ENCODE measurements around the gene VEPH1. TPM values are rescaled to one million over a fixed set of nuclear protein-coding genes. Genes with fewer than 3 reads are reported as not detected.

Gene VEPH1
- total RNA-seq, 2 donors from 2014 or later = 11.8 to 17.1 TPM

GRCh38 chr3:157467200-157467599, 36.0 kb downstream of the VEPH1 start:
- Mint-ChIP-seq H3K36me3 (ENCODE audit: low read depth) (no peaks in the 10 kb centered on the region), H3K27me3 (ENCODE audit: insufficient read depth) (no peaks in the 10 kb centered on the region), H3K9me3 (no peaks in the 10 kb centered on the region), H3K4me3 (no peak overlapping the region), H3K4me1 (no peaks in the 10 kb centered on the region), H3K27ac (no peak overlapping the region)
- Histone ChIP-seq H3K27ac (ENCODE audit: low read depth, low read length) (no peak overlapping the region), H3K9ac (ENCODE audit: extremely low read depth, low read length, poor library complexity, severe bottlenecking) (no peak overlapping the region), H3K9me3 (ENCODE audit: control insufficient read depth, low read length) (no peaks in the 10 kb centered on the region), H3K4me1 (ENCODE audit: control insufficient read depth, insufficient read depth, low read length) (no peaks in the 10 kb centered on the region), H3K36me3 (ENCODE audit: control insufficient read depth, insufficient read depth, low read length) (no peaks in the 10 kb centered on the region), H3K4me3 (ENCODE audit: low read length) (no peak overlapping the region), H3K27me3 (ENCODE audit: control insufficient read depth, insufficient read depth, low read length, poor library complexity, severe bottlenecking) (no peaks in the 10 kb centered on the region)
- 82% methylated on average over 1 of the region's 1 CpG; no CpG with 5 or more reads in 1 of the 2 experiments for WGBS, 2 experiments (ENCODE audit: insufficient coverage in 1 of 2, insufficient read length in 1 of 2)
- TF ChIP-seq CTCF (conservative IDR thresholded peaks at IDR 0.05) = no peak
- no peak for DNase-seq

- H3K27ac ChIP-seq (ENCODE audit: low read depth, low read length) = no peak overlapping the region
- no peak for TF ChIP-seq CTCF (conservative IDR thresholded peaks at IDR 0.05)
- no peaks in the 10 kb centered on the region for H3K36me3 Mint-ChIP-seq (ENCODE audit: low read depth)
- no peak overlapping the region for H3K27ac Mint-ChIP-seq
- H3K9me3 ChIP-seq (ENCODE audit: control insufficient read depth, low read length) = no peaks in the 10 kb centered on the region
- no peak overlapping the region for H3K4me3 ChIP-seq (ENCODE audit: low read length)
- no peak overlapping the region for H3K9ac ChIP-seq (ENCODE audit: extremely low read depth, low read length, poor library complexity, severe bottlenecking)
- H3K9me3 Mint-ChIP-seq = no peaks in the 10 kb centered on the region
- 80 to 100% methylated on average over 1 of the region's 1 CpG for WGBS, 2 experiments (ENCODE audit: insufficient coverage in 1 of 2, insufficient read length in 1 of 2)
- no peaks in the 10 kb centered on the region for H3K4me1 ChIP-seq (ENCODE audit: control insufficient read depth, insufficient read depth, low read length)
- no peaks in the 10 kb centered on the region for H3K27me3 Mint-ChIP-seq (ENCODE audit: insufficient read depth)
- H3K4me1 Mint-ChIP-seq = no peaks in the 10 kb centered on the region
- H3K27me3 ChIP-seq (ENCODE audit: control insufficient read depth, insufficient read depth, low read length, poor library complexity, severe bottlenecking) = no peaks in the 10 kb centered on the region
- no peak for DNase-seq
- H3K4me3 Mint-ChIP-seq = no peak overlapping the region
- H3K36me3 ChIP-seq (ENCODE audit: control insufficient read depth, insufficient read depth, low read length) = no peaks in the 10 kb centered on the region
These were observed 37.5 kb downstream of the VEPH1 start for GRCh38 chr3:157465741-157466140.

- Histone ChIP-seq H3K27ac (ENCODE audit: low read depth, low read length) (no peak overlapping the region), H3K4me3 (ENCODE audit: low read length) (no peak overlapping the region), H3K9ac (ENCODE audit: extremely low read depth, low read length, poor library complexity, severe bottlenecking) (no peak overlapping the region), H3K36me3 (ENCODE audit: control insufficient read depth, insufficient read depth, low read length) (no peaks in the 10 kb centered on the region), H3K4me1 (ENCODE audit: control insufficient read depth, insufficient read depth, low read length) (no peaks in the 10 kb centered on the region), H3K27me3 (ENCODE audit: control insufficient read depth, insufficient read depth, low read length, poor library complexity, severe bottlenecking) (no peaks in the 10 kb centered on the region), H3K9me3 (ENCODE audit: control insufficient read depth, low read length) (no peaks in the 10 kb centered on the region)
- H3K4me3 Mint-ChIP-seq = no peak overlapping the region
- H3K27me3 Mint-ChIP-seq (ENCODE audit: insufficient read depth) = no peaks in the 10 kb centered on the region
- H3K36me3 Mint-ChIP-seq (ENCODE audit: low read depth) = no peaks in the 10 kb centered on the region
- H3K27ac Mint-ChIP-seq = no peak overlapping the region
- no peak for DNase-seq
- H3K4me1 Mint-ChIP-seq = no peaks in the 10 kb centered on the region
- WGBS, 2 experiments (ENCODE audit: insufficient coverage in 1 of 2, insufficient read length in 1 of 2) = 85% methylated on average over 3 of the region's 3 CpGs; no CpG with 5 or more reads in 1 of the 2 experiments
- TF ChIP-seq CTCF (conservative IDR thresholded peaks at IDR 0.05) = no peak
- no peaks in the 10 kb centered on the region for H3K9me3 Mint-ChIP-seq
These were observed 38.9 kb downstream of the VEPH1 start for GRCh38 chr3:157464321-157464720.
